GM20000 (cell line): ENCODE results near the gene XRN2.

Source experiments
- DNase-seq: peaks from one replicate; pipeline ENCODE4 v3.0.0; 2012; ENCODE audit warnings: low spot score
- CTCF ChIP-seq: IDR thresholded peaks from 2 replicates; pipeline ENCODE4 v1.5.1; 2012; ENCODE audit warnings: mild to moderate bottlenecking, control low read depth; ENCODE audit errors: extremely low read depth, missing control alignments

Gene XRN2

GRCh38 chr20:21388566-21388965 is 85.4 kb downstream of the XRN2 start:
- DNase-seq: no peak
- TF ChIP-seq CTCF: no peak

- no peak for TF ChIP-seq CTCF
- no peak for DNase-seq
These were observed 86.2 kb downstream of the XRN2 start for GRCh38 chr20:21389368-21389767.

GRCh38 chr20:21390768-21391167 is 87.6 kb downstream of the XRN2 start:
- TF ChIP-seq CTCF: no peak
- no peak for DNase-seq

GRCh38 chr20:21391185-21391971 is 88.2 kb downstream of the XRN2 start:
- DNase-seq: peak; percentile 54
- TF ChIP-seq CTCF: no peak

DNA sequence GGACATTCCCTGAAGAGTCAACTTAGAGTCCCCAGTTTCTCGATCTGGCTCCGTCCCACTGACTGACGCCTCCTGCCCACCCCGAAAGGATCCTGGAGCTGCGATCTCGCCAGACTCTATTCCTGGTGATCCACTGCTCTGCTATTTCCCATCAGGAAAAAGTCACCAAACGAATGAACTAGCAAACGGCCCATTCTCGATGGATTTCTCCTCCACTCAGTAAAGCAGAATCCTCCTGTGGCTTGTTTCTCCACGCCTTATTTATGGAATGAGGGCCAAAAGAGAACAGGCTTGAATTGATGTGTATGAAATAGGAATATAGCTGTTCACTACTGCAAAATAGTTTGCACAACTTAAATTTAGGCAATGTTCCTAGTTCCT is 88.8 kb downstream of the XRN2 start:
- no peak for TF ChIP-seq CTCF
- DNase-seq: peak; percentile 20

GRCh38 chr20:21393166-21393565 is 90.0 kb downstream of the XRN2 start:
- TF ChIP-seq CTCF: no peak
- no peak for DNase-seq

- TF ChIP-seq CTCF: no peak
- no peak for DNase-seq
These were observed 90.8 kb downstream of the XRN2 start for GRCh38 chr20:21393816-21394519.
